NT2/D1 (cell line): ENCODE data around the gene AFDN.

Experiments
- SUZ12 ChIP-seq: IDR thresholded peaks from 2 replicates; pipeline ENCODE4 v1.6.1; 2011; ENCODE audit not compliant: insufficient read length, insufficient read depth; ENCODE audit errors: extremely low read depth
- YY1 ChIP-seq: IDR thresholded peaks from 2 replicates; pipeline ENCODE4 v1.6.1; 2011; ENCODE audit not compliant: insufficient read length, insufficient read depth
- ZNF274 ChIP-seq: IDR thresholded peaks from 2 replicates; pipeline ENCODE4 v1.6.1; 2011; ENCODE audit warnings: mild to moderate bottlenecking, low read depth, low read length

DNA sequence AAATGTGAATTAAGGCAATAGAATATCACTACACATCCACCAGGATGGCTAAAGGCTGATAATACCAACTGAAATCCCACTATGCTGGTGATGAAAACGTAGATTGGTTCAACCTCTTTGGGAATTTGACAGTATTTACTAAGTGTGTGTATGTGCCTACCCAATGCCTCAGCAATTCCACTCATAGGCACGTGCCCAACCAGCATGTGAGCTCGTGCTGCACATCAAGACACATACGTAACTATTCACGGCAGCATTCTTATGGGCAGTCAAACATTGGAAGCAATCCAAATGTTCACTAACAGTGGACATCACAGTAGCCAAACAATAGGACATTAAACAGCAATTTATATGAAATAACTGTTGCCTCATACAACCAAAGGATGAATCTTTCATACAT, 15.7 kb upstream of the AFDN start:
- TF ChIP-seq YY1 (no peak), ZNF274 (no peak), SUZ12 (no peak)
